Astrocyte (in vitro differentiated cells and primary cell): Measurements from ENCODE around the gene GRK3. TPM values are rescaled to one million over a fixed set of nuclear protein-coding genes. Genes with fewer than 3 reads are reported as not detected.

Source experiments
- DNase-seq: peaks from one replicate; pipeline ENCODE4 v3.0.0-alpha.2; 2010; ENCODE audit warnings: low read depth
- FAIRE-seq: peaks from 2 replicates; lab custom pipeline; 2011; peaks lifted over from hg19 to GRCh38; lab: Jason Lieb, UNC
- H2AFZ ChIP-seq: 2 replicates; pipeline ENCODE4 v1.6.0; 2012; ENCODE audit warnings: low read depth, low read length, inconsistent platforms
- H3K27ac ChIP-seq: 2 replicates; pipeline ENCODE4 v1.5.1; 2011; ENCODE audit warnings: low read depth, low read length, inconsistent platforms
- H3K27me3 ChIP-seq: 2 replicates; pipeline ENCODE4 v1.6.0; 2011; ENCODE audit warnings: low read length, inconsistent platforms; ENCODE audit not compliant: insufficient read depth
- H3K36me3 ChIP-seq: 2 replicates; pipeline ENCODE4 v1.5.1; 2011; ENCODE audit warnings: low read length, inconsistent platforms; ENCODE audit not compliant: insufficient read depth
- H3K4me1 ChIP-seq: 2 replicates; pipeline ENCODE4 v1.5.1; 2011; ENCODE audit warnings: low read length, inconsistent platforms; ENCODE audit not compliant: insufficient read depth
- H3K4me2 ChIP-seq: 2 replicates; pipeline ENCODE4 v1.6.0; 2012; ENCODE audit warnings: low read length, inconsistent platforms
- H3K4me3 ChIP-seq: 2 replicates; pipeline ENCODE4 v1.5.1; 2011; ENCODE audit warnings: low read depth, mild to moderate bottlenecking, low read length, inconsistent platforms; ENCODE audit not compliant: insufficient read depth
- H3K79me2 ChIP-seq: 2 replicates; pipeline ENCODE4 v1.6.0; 2012; ENCODE audit warnings: mild to moderate bottlenecking, low read length, inconsistent platforms; ENCODE audit not compliant: insufficient read depth
- H3K9ac ChIP-seq: 2 replicates; pipeline ENCODE4 v1.6.0; 2012; ENCODE audit warnings: mild to moderate bottlenecking, low read length, inconsistent platforms
- H3K9me3 ChIP-seq: 2 replicates; pipeline ENCODE4 v1.5.1; 2012; ENCODE audit warnings: low read depth, mild to moderate bottlenecking, low read length, inconsistent platforms; ENCODE audit not compliant: insufficient read depth
- H4K20me1 ChIP-seq: 2 replicates; pipeline ENCODE4 v1.6.0; 2012; ENCODE audit warnings: low read length, inconsistent platforms; ENCODE audit not compliant: insufficient read depth
- H3K27ac Mint-ChIP-seq: one replicate; pipeline ENCODE4 v1.8.0; 2021; ENCODE audit warnings: mild to moderate bottlenecking, mixed read lengths; ENCODE audit not compliant: unreplicated experiment
- H3K27me3 Mint-ChIP-seq: one replicate; pipeline ENCODE4 v1.8.0; 2021; ENCODE audit warnings: low read depth, mixed read lengths; ENCODE audit not compliant: unreplicated experiment
- H3K36me3 Mint-ChIP-seq: one replicate; pipeline ENCODE4 v1.8.0; 2021; ENCODE audit warnings: low read depth, mixed read lengths; ENCODE audit not compliant: unreplicated experiment
- H3K4me1 Mint-ChIP-seq: one replicate; pipeline ENCODE4 v1.8.0; 2021; ENCODE audit warnings: low read depth, mixed read lengths; ENCODE audit not compliant: unreplicated experiment
- H3K4me3 Mint-ChIP-seq: one replicate; pipeline ENCODE4 v1.8.0; 2021; ENCODE audit warnings: mild to moderate bottlenecking, moderate library complexity, mixed read lengths; ENCODE audit not compliant: unreplicated experiment
- H3K9me3 Mint-ChIP-seq: one replicate; pipeline ENCODE4 v1.8.0; 2021; ENCODE audit warnings: mild to moderate bottlenecking, mixed read lengths; ENCODE audit not compliant: unreplicated experiment
- CTCF ChIP-seq: IDR thresholded peaks from 2 replicates; pipeline ENCODE4 v1.5.1; 2011; ENCODE audit warnings: low read depth, mild to moderate bottlenecking, inconsistent platforms, low read length, moderate library complexity; ENCODE audit not compliant: insufficient read depth
- EZH2 ChIP-seq: IDR thresholded peaks from 2 replicates; pipeline ENCODE4 v1.6.1; 2012; ENCODE audit warnings: mild to moderate bottlenecking, low read length, inconsistent platforms; ENCODE audit not compliant: insufficient read depth
- total RNA-seq: library from RNA; stranded (reverse); gene quantifications from 2 replicates; pipeline ENCODE4 v1.2.1, GENCODE V29; 2021

Gene GRK3
- total RNA-seq, 1 donor from 2014 or later: 7.2 TPM

DNA sequence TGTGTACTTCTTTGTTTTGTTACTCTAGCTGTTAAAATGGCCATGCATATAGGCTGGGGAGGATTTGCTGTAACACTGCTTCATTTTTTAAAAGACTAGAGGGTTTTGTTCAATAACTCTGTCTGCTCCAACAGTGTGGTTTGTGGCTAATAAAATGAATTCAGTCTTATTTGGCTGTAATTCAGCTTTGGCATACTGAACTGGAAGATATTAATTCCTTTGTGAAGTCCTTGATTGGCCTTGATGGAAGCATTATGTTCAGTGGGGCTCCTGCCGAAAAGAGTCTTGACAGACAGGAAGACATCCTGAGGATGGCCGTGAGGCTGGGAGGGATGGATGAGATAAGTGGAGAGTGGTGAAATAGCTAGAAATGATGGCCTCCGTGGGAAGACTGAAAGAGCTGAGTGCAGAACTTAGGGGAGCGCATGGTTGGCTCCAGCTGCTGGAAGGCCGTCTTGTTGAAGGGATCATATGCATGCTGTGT lies 132.7 kb downstream of the GRK3 start:
- Histone ChIP-seq H3K79me2 (no peaks in the 10 kb centered on the region), H3K4me3 (no peak overlapping the region), H3K4me2 (no peak overlapping the region), H3K9ac (no peak overlapping the region), H3K36me3 (no peaks in the 10 kb centered on the region), H2AFZ (no peak overlapping the region), H3K9me3 (no peaks in the 10 kb centered on the region), H3K27me3 (no peaks in the 10 kb centered on the region), H3K4me1 (no peaks in the 10 kb centered on the region), H3K27ac (no peak overlapping the region), H4K20me1 (no peaks in the 10 kb centered on the region)
- Mint-ChIP-seq H3K27me3 (peaks cover 2% of the 10 kb centered on the region), H3K36me3 (peaks cover 2% of the 10 kb centered on the region), H3K4me1 (no peaks in the 10 kb centered on the region), H3K4me3 (no peak overlapping the region), H3K9me3 (no peaks in the 10 kb centered on the region), H3K27ac (no peak overlapping the region)
- TF ChIP-seq EZH2: no peak
- no peak for TF ChIP-seq CTCF
- FAIRE-seq (no peak), DNase-seq (peak; percentile 23)

GRCh38 chr22:25697978-25698377 lies 133.5 kb downstream of the GRK3 start:
- no peak for FAIRE-seq
- no peaks in the 10 kb centered on the region for H3K4me1 ChIP-seq
- H3K27me3 ChIP-seq: no peaks in the 10 kb centered on the region

More at GRCh38 chr22:25697978-25698377, 133.5 kb downstream of the GRK3 start:
- H3K9ac ChIP-seq: no peak overlapping the region
- no peak overlapping the region for H3K4me3 ChIP-seq
- H3K4me1 Mint-ChIP-seq: peaks cover 3% of the 10 kb centered on the region
- H3K9me3 ChIP-seq: no peaks in the 10 kb centered on the region
- TF ChIP-seq CTCF: no peak
- no peak for TF ChIP-seq EZH2
- no peak overlapping the region for H2AFZ ChIP-seq
- no peak overlapping the region for H3K4me3 Mint-ChIP-seq
- H3K27ac ChIP-seq: no peak overlapping the region
- H3K79me2 ChIP-seq: no peaks in the 10 kb centered on the region
- H3K36me3 ChIP-seq: no peaks in the 10 kb centered on the region
- H3K4me2 ChIP-seq: no peak overlapping the region
- DNase-seq: no peak
- H4K20me1 ChIP-seq: no peaks in the 10 kb centered on the region
- H3K36me3 Mint-ChIP-seq: peaks cover 2% of the 10 kb centered on the region
- H3K27ac Mint-ChIP-seq: no peak overlapping the region
- H3K9me3 Mint-ChIP-seq: no peaks in the 10 kb centered on the region
- peaks cover 2% of the 10 kb centered on the region for H3K27me3 Mint-ChIP-seq
